Activated B cell treated with CpG ODN at 0.5 μM for 24 hours (primary cell): ENCODE results near the gene DENND6B. TPM values are rescaled to one million over a fixed set of nuclear protein-coding genes. Genes with fewer than 3 reads are reported as not detected.

Experiments
- ATAC-seq: fragments of 200-7000 bp; cut with Tn5 transposase; one replicate; pipeline ENCODE4 v1.10.0; 2021; ENCODE audit warnings: low read depth, mild to moderate bottlenecking, moderate library complexity
- CTCF ChIA-PET: fragments of 350-600 bp; sonication (Branson Sonifier 250); formaldehyde crosslinking; loops from one replicate; lab custom pipeline; 2021; ENCODE audit warnings: antibody characterized with exemption; lab: Charles Lee
- POLR2A ChIA-PET: fragments of 350-600 bp; sonication (Branson Sonifier 250); formaldehyde crosslinking; loops from one replicate; lab custom pipeline; 2021; ENCODE audit warnings: antibody characterized with exemption; lab: Charles Lee
- DNase-seq: peaks from one replicate; pipeline ENCODE4 v3.0.0; 2022
- H3K27ac Mint-ChIP-seq: one replicate; pipeline ENCODE4 v1.8.0; 2020; ENCODE audit warnings: mixed read lengths
- H3K27me3 Mint-ChIP-seq: one replicate; pipeline ENCODE4 v1.8.0; 2021; ENCODE audit warnings: mixed read lengths
- H3K36me3 Mint-ChIP-seq: one replicate; pipeline ENCODE4 v1.8.0; 2021; ENCODE audit warnings: low read depth, mixed read lengths
- H3K4me1 Mint-ChIP-seq: one replicate; pipeline ENCODE4 v1.8.0; 2021; ENCODE audit warnings: mixed read lengths
- H3K4me3 Mint-ChIP-seq: one replicate; pipeline ENCODE4 v1.8.0; 2020; ENCODE audit warnings: mild to moderate bottlenecking, mixed read lengths
- H3K9me3 Mint-ChIP-seq: one replicate; pipeline ENCODE4 v1.8.0; 2020; ENCODE audit warnings: mixed read lengths
- CTCF ChIP-seq: fragments of 200-600 bp; IDR thresholded peaks from one replicate; pipeline ENCODE4 v1.8.0; 2022; ENCODE audit warnings: antibody characterized with exemption, mild to moderate bottlenecking
- intact Hi-C: fragments of 100-400 bp; cut with micrococcal nuclease; formaldehyde crosslinking; loops from one replicate; pipeline ENCODE4 v1.15.1; 2024
- total RNA-seq: library from RNA; stranded (reverse); gene quantifications from 2 replicates; pipeline ENCODE4 v1.2.3, GENCODE V29; 2022

DENND6B gene
- total RNA-seq, 1 donor from 2014 or later = 5.2 TPM

GRCh38 chr22:50283821-50284220 is 43.0 kb downstream of the DENND6B start:
- DNase-seq (no peak), ATAC-seq (no peak)
- H3K4me1 Mint-ChIP-seq = no peaks in the 10 kb centered on the region
- CTCF ChIA-PET = no interaction called here
- intact Hi-C loops = no loop called here
- no peak overlapping the region for H3K27ac Mint-ChIP-seq
- H3K27me3 Mint-ChIP-seq = no peaks in the 10 kb centered on the region
- no peak for TF ChIP-seq CTCF
- H3K9me3 Mint-ChIP-seq = no peaks in the 10 kb centered on the region
- H3K36me3 Mint-ChIP-seq = peaks cover 4% of the 10 kb centered on the region
- POLR2A ChIA-PET = no interaction called here
- no peak overlapping the region for H3K4me3 Mint-ChIP-seq

GRCh38 chr22:50282361-50283155 is 44.3 kb downstream of the DENND6B start:
- intact Hi-C loops = no loop called here

GRCh38 chr22:50281957-50282356 is 44.9 kb downstream of the DENND6B start:
- ATAC-seq (no peak), DNase-seq (no peak)
- Mint-ChIP-seq H3K27ac (no peak overlapping the region), H3K4me1 (no peaks in the 10 kb centered on the region), H3K9me3 (no peaks in the 10 kb centered on the region), H3K4me3 (no peak overlapping the region), H3K27me3 (no peaks in the 10 kb centered on the region), H3K36me3 (peaks cover 4% of the 10 kb centered on the region)
- TF ChIP-seq CTCF = no peak
- intact Hi-C loops = no loop called here
- CTCF ChIA-PET = no interaction called here
- POLR2A ChIA-PET = no interaction called here

More at GRCh38 chr22:50282361-50283155, 44.3 kb downstream of the DENND6B start:
- Mint-ChIP-seq H3K27ac (no peak overlapping the region), H3K36me3 (peaks cover 4% of the 10 kb centered on the region), H3K9me3 (no peaks in the 10 kb centered on the region), H3K4me3 (no peak overlapping the region), H3K4me1 (no peaks in the 10 kb centered on the region), H3K27me3 (no peaks in the 10 kb centered on the region)
- ChIA-PET CTCF (no interaction called here), POLR2A (no interaction called here)
- DNase-seq (no peak), ATAC-seq (no peak)
- TF ChIP-seq CTCF = no peak

- H3K4me3 Mint-ChIP-seq = no peak overlapping the region
- ATAC-seq (no peak), DNase-seq (no peak)
- no peak for TF ChIP-seq CTCF
- no peaks in the 10 kb centered on the region for H3K4me1 Mint-ChIP-seq
- no peak overlapping the region for H3K27ac Mint-ChIP-seq
- no peaks in the 10 kb centered on the region for H3K9me3 Mint-ChIP-seq
- H3K36me3 Mint-ChIP-seq = peaks cover 4% of the 10 kb centered on the region
- ChIA-PET POLR2A (no interaction called here), CTCF (no interaction called here)
- intact Hi-C loops = no loop called here
- H3K27me3 Mint-ChIP-seq = no peaks in the 10 kb centered on the region
These were observed 45.4 kb downstream of the DENND6B start for GRCh38 chr22:50281384-50281760.

GRCh38 chr22:50280708-50281383 is 46.0 kb downstream of the DENND6B start:
- POLR2A ChIA-PET = no interaction called here
- Mint-ChIP-seq H3K4me1 (no peaks in the 10 kb centered on the region), H3K27me3 (no peaks in the 10 kb centered on the region), H3K36me3 (peaks cover 4% of the 10 kb centered on the region), H3K27ac (no peak overlapping the region), H3K4me3 (no peak overlapping the region), H3K9me3 (no peaks in the 10 kb centered on the region)
- DNase-seq = no peak
- CTCF ChIA-PET = no interaction called here
- ATAC-seq = no peak
- intact Hi-C loops = no loop called here
- TF ChIP-seq CTCF = no peak
